DND-41 (cell line): ENCODE data around the gene AP2A2.

Experiments used
- CTCF ChIP-seq: IDR thresholded peaks from 2 replicates; pipeline ENCODE4 v1.5.1; 2012; ENCODE audit warnings: borderline replicate concordance, low read length, moderate library complexity, mild to moderate bottlenecking; ENCODE audit not compliant: poor library complexity, severe bottlenecking; ENCODE audit errors: extremely low read depth
- EZH2 ChIP-seq: IDR thresholded peaks from 3 replicates; pipeline ENCODE4 v1.6.1; 2012; ENCODE audit warnings: borderline replicate concordance, low read depth, mild to moderate bottlenecking, moderate library complexity, low read length, inconsistent platforms; ENCODE audit not compliant: severe bottlenecking

DNA sequence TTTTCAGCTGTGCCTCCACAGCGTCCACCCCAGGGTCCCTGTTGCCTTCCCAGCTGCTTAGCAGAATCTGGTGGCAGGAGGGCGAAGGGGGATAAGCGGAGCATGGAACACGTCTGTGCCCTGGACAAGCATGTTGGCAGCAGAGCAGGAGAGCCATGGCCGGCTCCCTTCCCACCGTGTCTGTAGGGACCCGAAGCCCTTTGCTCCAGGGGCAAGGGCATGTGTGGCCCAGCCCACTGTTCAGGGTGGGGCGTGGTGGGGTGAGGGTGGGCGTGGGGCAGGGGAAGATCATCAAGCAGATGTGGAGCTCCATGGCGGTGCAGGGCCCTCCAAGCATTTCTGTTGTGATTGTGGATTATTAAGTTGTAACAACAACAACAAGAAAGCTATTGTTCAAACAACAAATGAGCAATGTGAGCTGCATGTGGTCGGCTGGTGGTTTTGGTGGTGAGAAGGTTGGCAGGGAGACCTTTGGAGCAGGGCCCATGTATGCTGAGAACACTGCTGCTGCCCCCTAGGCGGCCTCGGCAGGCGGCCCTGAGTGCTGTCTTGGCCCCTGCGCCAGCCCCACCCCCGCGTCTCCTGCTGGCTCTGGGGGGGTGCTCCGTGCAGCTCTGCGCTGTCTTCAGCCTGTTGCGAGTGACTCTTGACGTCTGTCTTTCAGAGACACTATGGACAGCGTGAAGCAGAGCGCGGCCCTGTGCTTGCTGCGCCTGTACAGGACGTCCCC is 50.9 kb downstream of the AP2A2 start:
- TF ChIP-seq CTCF, result no peak
- TF ChIP-seq EZH2, result no peak
